GM19099 (cell line): ENCODE data around the gene LCP2.

Experiments
- POLR2A ChIP-seq: IDR thresholded peaks from 3 replicates; pipeline ENCODE4 v1.6.1; 2011; ENCODE audit warnings: low read depth; ENCODE audit not compliant: insufficient read length; ENCODE audit errors: extremely low read depth

Gene LCP2

DNA sequence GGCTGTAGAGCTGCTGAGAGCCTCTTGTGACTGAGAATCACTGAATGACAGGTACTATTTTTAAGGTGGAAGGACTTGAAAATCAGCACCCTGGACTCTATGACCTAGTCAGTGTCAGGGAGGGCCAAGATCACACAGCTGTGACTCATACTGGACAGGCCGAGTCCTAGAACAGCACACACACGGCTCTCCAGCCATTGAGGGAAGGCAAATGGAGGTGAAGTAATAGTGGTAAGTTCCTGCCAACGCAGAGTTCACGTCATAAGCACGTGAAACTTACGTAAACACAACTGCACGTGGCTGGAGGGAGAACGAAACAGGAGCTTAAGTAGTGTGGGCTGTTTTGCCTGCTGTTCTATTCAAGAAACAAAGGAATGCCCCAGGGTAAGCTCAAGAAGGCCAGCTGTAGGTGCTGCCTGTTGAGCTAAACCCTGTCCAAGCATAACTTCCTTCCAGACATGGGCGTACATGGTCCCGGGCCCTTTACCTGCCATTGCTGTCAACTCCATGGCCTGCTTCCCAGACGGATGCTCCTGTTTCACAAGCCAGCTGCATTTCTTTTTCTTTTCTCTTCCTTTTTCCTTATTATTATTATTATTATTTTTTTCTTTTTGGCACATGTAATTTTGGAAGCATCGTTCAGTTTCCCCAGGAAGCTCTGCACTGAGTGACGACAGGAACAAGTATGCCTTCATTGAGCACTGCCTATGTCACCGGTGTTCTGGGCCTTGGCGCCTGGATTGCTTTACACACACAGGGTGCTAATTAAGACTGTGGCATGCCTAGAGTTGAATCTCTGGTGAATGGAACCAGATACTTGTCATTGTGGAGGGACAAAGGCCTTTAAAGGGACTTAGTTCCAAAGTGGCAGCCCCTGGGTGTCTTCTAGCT is 10.2 kb upstream of the LCP2 start:
- TF ChIP-seq POLR2A, result no peak

DNA sequence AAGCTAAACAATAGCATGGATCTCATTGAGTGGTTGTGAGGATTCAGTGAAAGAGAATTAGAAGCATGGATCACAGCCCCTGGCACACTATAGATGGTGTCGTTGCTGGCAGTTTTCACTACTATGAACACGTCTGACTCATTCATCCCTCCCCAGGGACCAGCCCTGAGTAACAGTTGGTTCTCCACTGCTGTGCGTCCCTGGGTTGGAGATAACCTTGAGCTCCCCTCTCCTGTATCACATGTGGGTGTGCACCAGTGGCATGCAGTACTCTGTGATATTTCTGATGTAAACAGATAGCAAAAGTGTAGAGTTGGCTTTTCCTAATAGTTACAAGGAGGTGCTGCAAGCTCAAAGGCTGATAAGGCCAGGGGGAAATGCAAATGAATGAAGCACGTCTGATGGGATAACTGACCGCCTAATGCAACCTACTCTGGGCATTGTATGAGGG is 8.8 kb upstream of the LCP2 start:
- no peak for TF ChIP-seq POLR2A

DNA sequence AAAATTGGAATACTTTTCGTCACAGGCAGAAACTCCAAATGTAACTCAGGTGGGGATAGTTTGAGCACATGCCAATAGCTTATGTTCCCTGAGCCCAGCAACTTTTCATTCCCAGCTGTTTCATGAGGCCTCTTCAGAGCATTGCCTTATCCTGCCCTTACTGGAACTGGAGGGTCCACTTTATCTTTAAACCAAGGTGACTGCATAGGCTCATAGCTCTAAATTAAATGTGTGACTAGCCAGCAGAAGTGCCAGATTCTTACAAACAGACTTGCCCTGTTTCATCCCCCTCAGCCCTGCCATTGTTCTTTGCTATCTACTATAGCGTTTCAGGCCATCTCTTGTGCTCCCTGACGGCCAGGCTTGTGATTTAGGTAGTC is 8.1 kb upstream of the LCP2 start:
- no peak for TF ChIP-seq POLR2A

DNA sequence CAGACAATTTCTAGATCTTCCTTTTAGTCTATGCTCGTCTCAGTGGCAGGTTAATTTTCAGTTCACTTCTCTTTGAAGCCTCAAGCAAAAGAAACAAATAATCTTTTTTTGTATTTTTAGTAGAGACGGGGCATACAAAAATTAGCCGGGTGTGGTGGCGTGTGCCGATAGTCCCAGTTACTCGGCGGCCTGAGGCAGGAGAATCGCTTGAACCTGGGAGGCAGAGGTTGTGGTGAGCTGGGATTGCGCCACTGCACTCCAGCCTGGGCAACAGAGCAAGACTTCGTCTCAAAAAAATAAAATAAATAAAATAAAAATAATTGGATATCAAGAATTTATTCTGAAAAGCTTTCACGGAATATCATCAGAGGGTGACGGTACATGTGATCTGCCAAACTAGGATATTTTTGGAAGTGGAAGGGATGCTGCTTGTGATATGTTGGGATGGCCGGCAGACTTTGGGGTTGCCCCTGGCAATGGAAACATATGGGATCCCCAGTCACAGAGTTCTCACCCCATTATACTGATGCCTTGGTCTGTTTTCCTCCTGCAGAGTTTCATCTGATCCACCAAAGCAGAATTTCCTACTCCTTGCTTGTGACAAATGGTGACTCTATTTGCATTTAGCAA is 7.6 kb upstream of the LCP2 start:
- no peak for TF ChIP-seq POLR2A

DNA sequence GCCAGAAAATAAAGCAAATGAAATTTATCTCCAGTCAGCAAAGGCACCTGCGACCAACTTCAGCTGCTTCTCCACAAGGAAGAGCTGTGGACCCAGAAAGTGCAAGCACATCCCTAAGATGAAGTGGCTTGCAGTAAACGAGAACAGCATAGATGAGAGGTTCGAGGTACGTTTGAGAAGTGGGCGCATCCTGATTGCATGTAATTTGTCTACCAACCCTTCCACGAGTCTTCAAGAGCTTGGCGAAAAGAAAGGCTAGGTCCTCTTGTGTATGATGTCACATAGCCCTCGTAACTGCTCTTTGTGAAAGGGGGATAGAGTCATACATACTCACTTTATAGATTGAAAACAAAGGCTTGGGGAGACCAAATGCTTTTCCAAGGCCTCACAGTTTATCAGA is 6.0 kb upstream of the LCP2 start:
- no peak for TF ChIP-seq POLR2A

DNA sequence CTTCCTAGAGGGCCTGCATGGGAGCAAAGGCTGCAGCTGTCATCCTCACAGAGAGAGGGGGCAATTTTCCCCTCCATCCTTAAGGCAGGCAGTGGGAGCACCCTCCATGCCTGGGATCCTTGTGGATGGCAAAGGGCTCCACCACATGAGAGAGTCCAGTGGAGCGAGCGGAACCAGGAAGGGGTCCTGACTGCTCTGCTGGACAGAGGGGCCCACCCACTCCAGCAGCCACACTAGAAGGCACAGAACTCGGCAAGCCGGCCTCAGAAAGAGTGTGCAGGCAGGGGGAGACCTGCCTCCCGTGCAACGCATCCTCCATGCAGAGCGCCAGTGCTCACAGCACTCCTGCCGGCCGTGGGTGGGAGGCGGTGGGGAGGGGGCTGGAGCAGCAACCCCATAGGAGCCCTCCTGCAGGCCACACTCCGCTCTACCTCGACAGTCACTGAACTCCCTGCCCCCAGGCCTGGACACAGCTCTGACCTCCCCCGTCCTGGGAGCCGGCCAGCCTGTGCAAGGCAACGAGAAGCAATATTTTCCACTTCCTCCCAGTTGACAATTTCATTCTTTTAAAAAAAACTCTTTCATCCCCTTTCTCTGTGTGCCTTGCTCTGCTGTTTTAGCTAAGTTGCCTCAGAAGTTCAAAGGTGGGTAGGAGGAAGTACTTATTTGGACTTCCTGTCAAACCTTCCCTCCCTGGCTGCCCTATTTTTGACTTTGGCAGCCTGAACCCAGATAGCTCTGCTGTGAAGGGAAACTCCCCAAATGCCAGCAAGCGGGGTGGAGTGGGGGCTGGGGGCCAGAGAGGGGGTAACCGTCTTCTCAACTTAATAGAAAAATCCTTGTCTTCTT is 5.3 kb upstream of the LCP2 start:
- no peak for TF ChIP-seq POLR2A

DNA sequence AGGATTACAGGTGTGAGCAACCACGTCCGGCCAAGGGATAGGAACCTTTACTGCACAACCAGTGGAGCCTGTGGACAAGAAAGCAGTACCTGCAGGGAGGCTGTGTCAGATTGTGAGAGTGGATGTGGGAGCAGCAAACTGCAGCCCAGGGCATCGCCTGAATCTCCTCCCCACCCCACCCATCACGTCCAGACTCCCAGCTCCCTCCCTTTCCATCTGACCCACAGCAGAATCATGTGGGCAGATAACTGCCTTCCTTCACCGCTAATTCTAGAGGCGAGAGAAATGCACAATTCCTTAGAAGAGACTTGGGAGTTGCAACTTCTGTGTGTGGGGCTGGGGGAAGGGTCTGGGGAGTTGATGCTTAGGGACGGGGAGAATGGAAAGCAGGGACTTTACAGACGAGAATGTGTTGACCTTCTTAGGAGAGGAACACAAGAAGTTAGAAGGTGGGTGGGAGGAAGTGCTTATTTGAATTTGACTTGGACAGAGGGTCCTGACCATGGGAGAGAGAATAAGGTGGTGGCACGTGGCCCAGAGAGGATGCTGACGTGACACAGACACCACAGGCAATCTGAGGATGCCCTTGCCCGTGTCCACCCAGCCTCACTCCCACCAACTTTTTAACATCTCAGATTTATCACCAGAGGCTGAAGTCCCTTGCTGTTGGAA is 4.5 kb upstream of the LCP2 start:
- no peak for TF ChIP-seq POLR2A

DNA sequence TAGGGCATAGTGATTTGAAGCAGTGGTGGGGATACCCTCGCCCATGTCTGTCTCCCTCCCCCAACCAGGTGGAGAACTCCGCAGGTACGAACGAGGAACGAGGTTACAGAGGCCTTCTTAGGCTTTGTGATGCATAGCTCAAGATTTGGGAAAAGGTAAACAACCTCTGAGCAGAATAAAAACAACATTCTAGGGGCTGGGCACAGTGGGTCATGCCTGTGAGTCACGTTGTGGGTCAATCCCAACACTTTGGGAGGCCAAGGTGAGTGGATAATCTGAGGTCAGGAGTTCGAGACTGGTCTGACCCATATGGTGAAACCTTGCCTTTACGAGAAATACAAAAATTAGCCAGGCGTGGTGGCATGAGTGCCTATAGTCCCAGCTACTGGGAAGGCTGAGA is 3.6 kb upstream of the LCP2 start:
- TF ChIP-seq POLR2A, result no peak

DNA sequence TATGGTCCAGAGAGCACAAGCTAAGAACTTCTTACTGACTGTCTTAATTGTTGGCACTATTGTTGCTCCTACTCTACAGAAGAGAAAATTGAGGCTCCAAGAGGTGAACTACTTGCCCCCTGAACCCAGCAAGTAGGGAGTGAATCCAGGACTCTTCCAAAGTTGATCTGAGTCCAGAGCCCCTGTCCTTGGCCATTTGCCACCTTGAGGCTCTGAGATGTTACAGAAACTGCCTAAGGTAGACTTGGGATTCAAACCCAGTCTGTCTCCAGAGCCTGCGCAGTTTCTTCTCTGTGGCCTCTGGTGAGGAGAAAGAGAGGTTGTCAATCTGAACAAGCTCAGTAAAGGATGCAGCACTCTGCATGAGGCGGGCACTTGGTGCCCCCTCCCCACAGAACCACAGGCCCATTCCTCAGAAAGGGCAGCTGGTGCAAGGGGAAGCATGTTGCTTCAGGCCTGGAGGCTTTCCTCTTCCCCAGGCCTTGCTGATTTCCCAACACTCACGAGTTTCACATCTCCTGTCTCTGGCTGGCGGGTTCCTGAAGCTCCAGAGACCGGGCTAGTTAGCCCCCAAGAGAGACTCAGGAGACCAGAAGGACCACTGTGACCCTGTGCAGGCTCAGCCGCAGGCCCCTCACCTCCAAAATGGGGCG is 2.9 kb upstream of the LCP2 start:
- no peak for TF ChIP-seq POLR2A

DNA sequence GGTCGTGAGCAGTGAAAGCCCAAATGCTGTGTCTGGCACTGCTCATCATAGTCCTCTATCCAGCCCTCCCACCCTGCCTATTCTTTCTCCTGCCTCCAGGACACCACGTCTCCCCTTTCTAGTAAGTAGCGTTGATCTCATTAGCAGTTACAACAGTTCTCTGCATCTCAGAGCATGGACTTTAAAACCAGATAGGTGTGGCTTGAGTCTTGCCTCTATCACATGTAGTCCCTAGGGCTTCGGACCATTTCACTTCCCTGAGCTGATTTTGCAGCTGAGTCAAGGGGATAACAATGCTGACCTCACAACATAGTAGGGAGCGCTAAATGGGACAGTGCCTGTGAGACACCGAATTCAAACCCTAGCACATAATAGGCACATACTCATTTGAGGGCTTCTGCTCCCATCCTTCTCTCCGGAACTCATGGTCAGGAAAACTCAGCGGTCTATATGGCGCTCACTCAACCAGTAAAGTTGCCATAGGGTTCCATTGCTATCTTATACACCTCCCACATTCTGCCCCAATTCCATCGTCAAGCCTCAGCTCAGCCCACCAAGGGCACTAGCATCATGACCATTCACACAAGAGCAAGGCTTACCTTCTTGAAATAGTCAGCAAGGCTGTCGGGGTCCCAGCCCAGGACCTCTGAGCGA is 515 bp downstream of the LCP2 start:
- TF ChIP-seq POLR2A, result no peak

DNA sequence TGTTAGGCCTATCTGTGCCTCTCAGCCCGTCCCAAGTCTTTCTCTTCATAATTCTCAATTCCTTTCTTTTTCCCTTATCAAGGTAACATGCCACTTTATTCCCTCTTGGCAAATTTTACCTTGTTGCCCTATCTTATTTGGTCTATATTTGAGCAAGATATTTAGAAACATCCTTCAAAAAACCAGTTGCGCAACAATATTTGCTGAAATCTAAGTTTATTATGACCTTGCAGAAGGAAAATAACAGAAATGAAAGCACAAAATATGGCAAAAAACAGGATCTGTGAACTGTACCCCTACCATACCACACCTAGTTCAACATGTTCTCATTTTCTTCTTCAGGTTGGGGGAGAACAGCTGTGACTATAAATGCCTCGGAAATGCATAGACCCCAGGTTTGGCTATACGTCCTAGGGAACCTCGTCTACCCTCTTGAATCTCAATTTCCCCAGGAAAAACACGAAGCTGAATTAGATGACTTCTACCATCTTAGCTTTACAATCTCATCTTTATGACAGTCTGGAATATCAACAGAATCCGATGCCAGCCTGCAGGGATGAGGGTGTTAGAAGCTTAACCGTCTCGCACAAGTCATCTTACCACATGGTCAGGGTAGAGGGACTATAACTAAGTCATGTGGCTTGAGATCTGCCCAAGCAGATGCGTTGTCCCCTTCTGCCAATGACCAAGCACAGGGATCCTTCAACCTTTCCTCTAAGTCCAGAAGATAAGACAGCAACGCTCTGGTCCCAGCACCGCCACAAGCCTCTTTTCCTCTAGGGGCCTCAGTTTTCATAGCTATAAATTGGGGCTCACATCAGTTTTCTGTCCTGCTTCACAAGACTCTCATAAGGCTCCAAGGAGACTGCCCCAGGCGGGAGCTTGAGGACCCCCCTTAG is 1.3 kb downstream of the LCP2 start:
- TF ChIP-seq POLR2A, result no peak

DNA sequence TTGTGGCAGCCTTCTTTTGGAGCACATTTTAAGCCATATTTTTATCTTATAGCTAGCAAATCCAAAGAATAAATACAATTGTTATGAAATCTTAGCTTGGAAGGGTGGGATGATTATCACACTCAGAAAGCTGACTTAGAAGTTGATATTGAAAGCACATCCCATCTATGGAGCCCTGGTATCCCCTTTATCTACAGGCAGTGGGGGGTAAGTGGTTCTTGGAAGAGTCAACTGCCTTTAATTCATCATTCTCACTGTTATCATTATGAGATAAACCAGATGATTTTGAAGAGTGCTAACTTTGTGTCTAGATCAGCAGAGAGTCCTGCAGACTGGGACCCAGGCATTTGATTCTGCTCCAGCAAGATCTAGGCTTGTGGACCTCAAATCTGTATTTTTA is 3.0 kb downstream of the LCP2 start:
- TF ChIP-seq POLR2A, result no peak

DNA sequence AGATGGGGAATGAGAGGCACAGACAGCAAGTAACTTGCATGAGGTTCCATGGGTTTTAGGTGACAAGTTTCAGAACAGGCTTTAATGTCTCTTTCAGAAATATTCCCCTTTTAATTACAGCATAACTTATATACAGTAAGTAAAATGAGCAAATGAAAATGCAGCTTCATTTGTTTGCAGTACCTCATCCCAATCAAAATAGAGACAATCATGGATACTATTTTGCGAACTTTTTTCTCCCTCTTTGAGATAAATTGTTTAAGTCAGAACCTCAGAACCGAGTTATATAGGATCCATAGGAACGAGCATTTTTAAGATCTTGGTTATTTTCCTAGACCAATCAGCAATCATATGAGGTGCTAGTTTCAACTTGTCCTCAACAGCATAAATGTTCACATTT is 3.5 kb downstream of the LCP2 start:
- no peak for TF ChIP-seq POLR2A
